HepG2 (cell line): ENCODE data around the gene DNAJC8. TPM values are rescaled to one million over a fixed set of nuclear protein-coding genes. Genes with fewer than 3 reads are reported as not detected.

ENCODE experiments used
- CBFB ChIP-seq: sonication (generic); formaldehyde crosslinking; IDR thresholded peaks from 2 replicates; pipeline ENCODE4 v1.4.0; 2020; ENCODE audit warnings: missing genetic modification reagents
- GATAD1 ChIP-seq: IDR thresholded peaks from 2 replicates; pipeline ENCODE4 v1.6.1; 2016; ENCODE audit warnings: missing genetic modification reagents, missing compliant biosample characterization
- GLI4 ChIP-seq: sonication (generic); formaldehyde crosslinking; IDR thresholded peaks from 2 replicates; pipeline ENCODE4 v1.5.1; 2020; ENCODE audit warnings: missing genetic modification reagents, mild to moderate bottlenecking, moderate library complexity, borderline replicate concordance
- HOXA3 ChIP-seq: sonication (generic); formaldehyde crosslinking; IDR thresholded peaks from 2 replicates; pipeline ENCODE4 v1.5.0; 2020; ENCODE audit warnings: missing genetic modification reagents
- KDM6A ChIP-seq: IDR thresholded peaks from 2 replicates; pipeline ENCODE4 v1.6.1; 2016; ENCODE audit warnings: low read depth
- POLR2AphosphoS5 ChIP-seq: IDR thresholded peaks from 2 replicates; pipeline ENCODE4 v1.6.1; 2012; ENCODE audit warnings: low read depth, low read length
- RARA ChIP-seq: IDR thresholded peaks from 2 replicates; pipeline ENCODE4 v1.6.1; 2016; ENCODE audit warnings: missing genetic modification reagents, missing compliant biosample characterization
- RNF219 ChIP-seq: sonication (generic); formaldehyde crosslinking; IDR thresholded peaks from 2 replicates; pipeline ENCODE4 v1.5.0; 2020; ENCODE audit warnings: mild to moderate bottlenecking, missing genetic modification reagents
- TOE1 ChIP-seq: sonication (generic); formaldehyde crosslinking; IDR thresholded peaks from 2 replicates; pipeline ENCODE4 v1.4.0; 2020; ENCODE audit warnings: mild to moderate bottlenecking, missing genetic modification reagents
- ZHX1 ChIP-seq: sonication (generic); formaldehyde crosslinking; IDR thresholded peaks from 2 replicates; pipeline ENCODE4 v1.8.1; 2022; ENCODE audit warnings: low read depth, mild to moderate bottlenecking, missing genetic modification reagents
- ZNF101 ChIP-seq: sonication (generic); formaldehyde crosslinking; IDR thresholded peaks from 2 replicates; pipeline ENCODE4 v1.4.0; 2020; ENCODE audit warnings: mild to moderate bottlenecking, low read depth, missing genetic modification reagents, borderline replicate concordance
- ZNF121 ChIP-seq: sonication (generic); formaldehyde crosslinking; IDR thresholded peaks from 2 replicates; pipeline ENCODE4 v1.5.0; 2020; ENCODE audit warnings: mild to moderate bottlenecking, missing genetic modification reagents
- ZNF225 ChIP-seq: sonication (generic); formaldehyde crosslinking; IDR thresholded peaks from 2 replicates; pipeline ENCODE4 v1.4.0; 2020; ENCODE audit warnings: mild to moderate bottlenecking, missing genetic modification reagents
- ZNF407 ChIP-seq: sonication (generic); formaldehyde crosslinking; IDR thresholded peaks from one replicate; pipeline ENCODE4 v1.5.1; 2020; ENCODE audit warnings: mild to moderate bottlenecking, missing genetic modification reagents; ENCODE audit errors: not compliant biosample characterization
- ZNF567 ChIP-seq: sonication (generic); formaldehyde crosslinking; IDR thresholded peaks from 2 replicates; pipeline ENCODE4 v1.8.1; 2023; ENCODE audit warnings: mild to moderate bottlenecking, missing genetic modification reagents, borderline replicate concordance
- ZNF619 ChIP-seq: sonication (generic); formaldehyde crosslinking; IDR thresholded peaks from 2 replicates; pipeline ENCODE4 v1.4.0; 2020; ENCODE audit warnings: mild to moderate bottlenecking, missing genetic modification reagents
- polyA plus RNA-seq, 8 experiments: library from polyadenylated mRNA; depleted of rRNA in 3 of 8; stranded (reverse) in 7 of 8; unstranded in 1 of 8; fragments of >200 nt; fragmentation: Illumina TruSeq in 4 of 8; extraction: Trizol in 4 of 8; gene quantifications; 2 replicates each; pipeline versions ENCODE4 v1.2.1 to v1.2.3, GENCODE V29; 2011 to 2016; ENCODE audit warnings: low read depth in 4 of 8, missing spikeins in 1 of 8, mixed read lengths in 1 of 8; ENCODE audit not compliant: insufficient read depth in 1 of 8
- total RNA-seq, 5 experiments: library from RNA; depleted of rRNA; stranded (reverse); fragments of >200 nt; fragmentation: Illumina TruSeq; extraction: Trizol; gene quantifications; 2 replicates each; pipeline ENCODE4 v1.2.3, GENCODE V29; 2016; ENCODE audit warnings: low read depth in 1 of 5

Gene DNAJC8
- total and polyA plus RNA-seq, 2 of the 13 experiments (the other 11 are each of a cell fraction or from before 2014, with no cell fraction given): 54.5 to 126 TPM

GRCh38 chr1:28248273-28249012 lies 15.6 kb upstream of the DNAJC8 start (continued):
- peak; percentile 59 for TF ChIP-seq ZNF407 (CRISPR knock-in tag)
- peak; percentile 16; the same call in 1 of the 2 replicates for TF ChIP-seq GATAD1 (CRISPR knock-in tag)
- 0 out of 2 replicates have a peak, but pooled peaks have one; percentile 20 for TF ChIP-seq HOXA3 (CRISPR knock-in tag)
- TF ChIP-seq ZNF121: peak; percentile 52; the same call in 1 of the 2 replicates
- no peak for TF ChIP-seq RNF219 (CRISPR knock-in tag)
- TF ChIP-seq KDM6A (CRISPR knock-in tag): 0 out of 2 replicates have a peak, but pooled peaks have one; percentile 8
- TF ChIP-seq GLI4 (CRISPR knock-in tag): peak; percentile 59; the same call in 1 of the 2 replicates
- peak; percentile 23; the same call in 1 of the 2 replicates for TF ChIP-seq POLR2AphosphoS5
- TF ChIP-seq ZNF567 (CRISPR knock-in tag): 0 out of 2 replicates have a peak, but pooled peaks have one; percentile 29
- no peak for TF ChIP-seq TOE1 (CRISPR knock-in tag)
- TF ChIP-seq ZNF101 (CRISPR knock-in tag): no peak
- 0 out of 2 replicates have a peak, but pooled peaks have one; percentile 56 for TF ChIP-seq ZNF619 (CRISPR knock-in tag)
- TF ChIP-seq RARA (CRISPR knock-in tag): no peak
- 0 out of 2 replicates have a peak, but pooled peaks have one; percentile 31 for TF ChIP-seq ZHX1 (CRISPR knock-in tag)
- TF ChIP-seq ZNF225: no peak
- TF ChIP-seq CBFB (CRISPR knock-in tag): 0 out of 2 replicates have a peak, but pooled peaks have one; percentile 16
